B cell (primary cell): ENCODE measurements around the gene PCDH8. TPM values are rescaled to one million over a fixed set of nuclear protein-coding genes. Genes with fewer than 3 reads are reported as not detected.
"Not testable (repeated sequence)": the region's sequence is repeated elsewhere in the genome, so short reads cannot be mapped to it uniquely, and the experiment has no call there.

ENCODE experiments used
- ATAC-seq: fragments of 200-7000 bp; cut with Tn5 transposase; one replicate; pipeline ENCODE4 v1.10.0; 2021; ENCODE audit warnings: low read depth, mild to moderate bottlenecking, moderate number of reproducible peaks, moderate library complexity
- CTCF ChIA-PET: fragments of 350-600 bp; sonication (Branson Sonifier 250); formaldehyde crosslinking; loops from one replicate; lab custom pipeline; 2021; ENCODE audit warnings: antibody characterized with exemption, inconsistent platforms; lab: Charles Lee
- POLR2A ChIA-PET: fragments of 350-600 bp; sonication (Branson Sonifier 250); formaldehyde crosslinking; loops from one replicate; lab custom pipeline; 2021; ENCODE audit warnings: antibody characterized with exemption; lab: Charles Lee
- DNase-seq: peaks from one replicate; pipeline ENCODE4 v3.0.0; 2013
- H2AFZ ChIP-seq: 2 replicates; pipeline ENCODE4 v1.6.1; 2012; ENCODE audit warnings: mild to moderate bottlenecking, low read depth, low read length; ENCODE audit not compliant: insufficient read depth, poor library complexity, severe bottlenecking
- H3K27ac ChIP-seq, 2 donors: 1 replicate in 1 of 2; 2 replicates in 1 of 2; pipeline ENCODE4 v1.5.1; 2012 to 2013; ENCODE audit warnings: low read length in 2 of 2, mild to moderate bottlenecking in 2 of 2, moderate library complexity in 1 of 2
- H3K27me3 ChIP-seq, 4 experiments: fragments of 200-600 bp in 1 of 4; sonication (generic) in 1 of 4; replicated peaks in 1 of 4; 1 replicate in 2 of 4; 2 replicates in 2 of 4; pipeline versions ENCODE4 v1.6.1 to v1.7.0; 2013 to 2016; ENCODE audit warnings: low read length in 3 of 4, mild to moderate bottlenecking in 2 of 4, mixed read lengths in 1 of 4, moderate library complexity in 1 of 4; ENCODE audit not compliant: insufficient read depth in 4 of 4, control insufficient read depth in 3 of 4; ENCODE audit errors: control extremely low read depth in 1 of 4
- H3K36me3 ChIP-seq, 2 experiments: replicated peaks in 1 of 2; 1 replicate in 1 of 2; 2 replicates in 1 of 2; pipeline versions ENCODE4 v1.6.1 to v1.7.1; 2013; ENCODE audit warnings: low read length in 1 of 2; ENCODE audit not compliant: insufficient read depth in 2 of 2, control insufficient read depth in 1 of 2; ENCODE audit errors: control extremely low read depth in 1 of 2, extremely low read depth in 1 of 2
- H3K4me1 ChIP-seq, 2 donors: fragments of 200-600 bp in 1 of 2; sonication (generic) in 1 of 2; 1 replicate in 1 of 2; 2 replicates in 1 of 2; pipeline versions ENCODE4 v1.5.1 to v1.6.1; 2013 to 2017; ENCODE audit warnings: low read length in 2 of 2; ENCODE audit not compliant: control insufficient read depth in 2 of 2, insufficient read depth in 2 of 2
- H3K4me2 ChIP-seq: replicated peaks from 2 replicates; pipeline ENCODE3; 2012; ENCODE audit warnings: mild to moderate bottlenecking, low read depth, low read length; ENCODE audit not compliant: poor library complexity, severe bottlenecking
- H3K4me3 ChIP-seq, 5 experiments: fragments of 200-600 bp in 1 of 5; sonication (generic) in 1 of 5; 1 replicate in 3 of 5; 2 replicates in 2 of 5; pipeline versions ENCODE4 v1.5.1 to v1.7.0; 2011 to 2016; ENCODE audit warnings: low read length in 4 of 5, mild to moderate bottlenecking in 4 of 5, low read depth in 2 of 5, control low read depth in 1 of 5, moderate library complexity in 1 of 5; ENCODE audit not compliant: insufficient read depth in 1 of 5; ENCODE audit errors: control extremely low read depth in 1 of 5, extremely low read depth in 1 of 5
- H3K79me2 ChIP-seq: fragments of 200-600 bp; sonication (generic); one replicate; pipeline ENCODE4 v1.6.0; 2016; ENCODE audit warnings: low read length; ENCODE audit not compliant: control insufficient read depth, insufficient read depth
- H3K9ac ChIP-seq: fragments of 200-600 bp; sonication (generic); 2 replicates; pipeline ENCODE4 v1.6.1; 2017; ENCODE audit warnings: mild to moderate bottlenecking, low read length, moderate library complexity
- H3K9me3 ChIP-seq, 3 donors: one replicate each; pipeline versions ENCODE4 v1.6.1 to v1.7.1; 2013; ENCODE audit warnings: low read length in 2 of 3; ENCODE audit not compliant: control insufficient read depth in 2 of 3, insufficient read depth in 1 of 3; ENCODE audit errors: control extremely low read depth in 1 of 3
- H4K20me1 ChIP-seq: 2 replicates; pipeline ENCODE4 v1.6.0; 2012; ENCODE audit warnings: mild to moderate bottlenecking, low read length; ENCODE audit not compliant: insufficient read depth, control insufficient read depth, poor library complexity, severe bottlenecking
- H3K27ac Mint-ChIP-seq: one replicate; pipeline ENCODE4 v1.8.0; 2021; ENCODE audit warnings: mixed read lengths
- H3K27me3 Mint-ChIP-seq: one replicate; pipeline ENCODE4 v1.8.0; 2021; ENCODE audit warnings: mixed read lengths
- H3K4me1 Mint-ChIP-seq: one replicate; pipeline ENCODE4 v1.8.0; 2021; ENCODE audit warnings: mixed read lengths
- H3K4me3 Mint-ChIP-seq: one replicate; pipeline ENCODE4 v1.8.0; 2021; ENCODE audit warnings: mixed read lengths
- H3K9me3 Mint-ChIP-seq: one replicate; pipeline ENCODE4 v1.8.0; 2022; ENCODE audit warnings: mixed read lengths; ENCODE audit not compliant: insufficient read depth
- EZH2 ChIP-seq: IDR thresholded peaks from 2 replicates; pipeline ENCODE4 v1.6.1; 2012; ENCODE audit warnings: borderline replicate concordance, low read depth, mild to moderate bottlenecking, moderate library complexity, low read length; ENCODE audit not compliant: insufficient read depth, poor library complexity, severe bottlenecking
- WGBS: methylation state at CpG from one replicate; pipeline ENCODE4 v1.1.5; 2013; ENCODE audit warnings: missing lambda C conversion rate; ENCODE audit not compliant: insufficient coverage; 5-methylcytosine and 5-hydroxymethylcytosine counted together
- intact Hi-C: fragments of 100-400 bp; cut with micrococcal nuclease; formaldehyde crosslinking; loops from one replicate; pipeline ENCODE4 v1.10.0; 2022
- polyA plus RNA-seq: library from polyadenylated mRNA; depleted of rRNA; stranded (reverse); fragments of >200 nt; gene quantifications from 2 replicates; pipeline ENCODE4 v1.2.3, GENCODE V29; 2012
- total RNA-seq, 2 donors: library from RNA; stranded (reverse); fragments of 120-200 nt in 1 of 2; gene quantifications; 1 replicate in 1 of 2; 2 replicates in 1 of 2; pipeline versions ENCODE4 v1.2.3 to v1.2.4, GENCODE V29; 2013 to 2022
- TF ChIP-seq, protein P1 (sequence below): fragments of 200-600 bp; IDR thresholded peaks from one replicate; pipeline ENCODE4 v1.8.0; 2022; ENCODE audit warnings: antibody characterized with exemption, mild to moderate bottlenecking

Gene PCDH8
- total and polyA plus RNA-seq, 2 donors (not counting 1 experiment from before 2014, with no cell fraction given) = not detected

GRCh38 chr13:52830946-52831345 is 17.5 kb downstream of the PCDH8 start:
- Histone ChIP-seq H3K4me2 (no peak overlapping the region), H3K4me1 (no peaks in the 10 kb centered on the region), H3K27ac (no peak overlapping the region), H3K9ac (no peak overlapping the region), H4K20me1 (no peaks in the 10 kb centered on the region), H3K36me3 (no peaks in the 10 kb centered on the region), H2AFZ (no peak overlapping the region), H3K27me3 (peaks cover 0 to 5% (median 0%) of the 10 kb centered on the region in 4 experiments), H3K79me2 (no peaks in the 10 kb centered on the region), H3K4me3 (no peak overlapping the region), H3K9me3 (no peaks in the 10 kb centered on the region)
- CTCF ChIA-PET = no interaction called here
- Mint-ChIP-seq H3K27ac (no peak overlapping the region), H3K4me3 (no peak overlapping the region), H3K4me1 (no peaks in the 10 kb centered on the region), H3K9me3 (no peaks in the 10 kb centered on the region), H3K27me3 (peaks cover 24% of the 10 kb centered on the region)
- ATAC-seq = no peak
- no peak for TF ChIP-seq EZH2
- TF ChIP-seq, protein P1, sequence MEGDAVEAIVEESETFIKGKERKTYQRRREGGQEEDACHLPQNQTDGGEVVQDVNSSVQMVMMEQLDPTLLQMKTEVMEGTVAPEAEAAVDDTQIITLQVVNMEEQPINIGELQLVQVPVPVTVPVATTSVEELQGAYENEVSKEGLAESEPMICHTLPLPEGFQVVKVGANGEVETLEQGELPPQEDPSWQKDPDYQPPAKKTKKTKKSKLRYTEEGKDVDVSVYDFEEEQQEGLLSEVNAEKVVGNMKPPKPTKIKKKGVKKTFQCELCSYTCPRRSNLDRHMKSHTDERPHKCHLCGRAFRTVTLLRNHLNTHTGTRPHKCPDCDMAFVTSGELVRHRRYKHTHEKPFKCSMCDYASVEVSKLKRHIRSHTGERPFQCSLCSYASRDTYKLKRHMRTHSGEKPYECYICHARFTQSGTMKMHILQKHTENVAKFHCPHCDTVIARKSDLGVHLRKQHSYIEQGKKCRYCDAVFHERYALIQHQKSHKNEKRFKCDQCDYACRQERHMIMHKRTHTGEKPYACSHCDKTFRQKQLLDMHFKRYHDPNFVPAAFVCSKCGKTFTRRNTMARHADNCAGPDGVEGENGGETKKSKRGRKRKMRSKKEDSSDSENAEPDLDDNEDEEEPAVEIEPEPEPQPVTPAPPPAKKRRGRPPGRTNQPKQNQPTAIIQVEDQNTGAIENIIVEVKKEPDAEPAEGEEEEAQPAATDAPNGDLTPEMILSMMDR = no peak
- DNase-seq = no peak
- WGBS = no CpG with 5 or more reads among the region's 2 CpGs
- intact Hi-C loops = no loop called here
- POLR2A ChIA-PET = no interaction called here

- CTCF ChIA-PET = no interaction called here
- ATAC-seq = no peak
Observed at GRCh38 chr13:52827839-52828238, 20.6 kb downstream of the PCDH8 start.

GRCh38 chr13:52817886-52818285 is 30.6 kb downstream of the PCDH8 start:
- H3K4me3 ChIP-seq, H3K27me3 ChIP-seq, H3K27ac Mint-ChIP-seq, intact Hi-C loops, CTCF ChIA-PET, H3K4me2 ChIP-seq, H3K4me1 Mint-ChIP-seq, H3K4me1 ChIP-seq, H3K36me3 ChIP-seq, H3K79me2 ChIP-seq, H3K9me3 Mint-ChIP-seq, H3K4me3 Mint-ChIP-seq, H3K9ac ChIP-seq, H4K20me1 ChIP-seq, H2AFZ ChIP-seq, DNase-seq, H3K27ac ChIP-seq, POLR2A ChIA-PET, ATAC-seq: not testable (repeated sequence)
- 97% methylated on average over 11 of the region's 29 CpGs for WGBS
- H3K27me3 Mint-ChIP-seq = peaks cover 12% of the 10 kb centered on the region
- peaks cover 0 to 11% (median 0%) of the 10 kb centered on the region in 3 donors for H3K9me3 ChIP-seq

More at GRCh38 chr13:52827839-52828238, 20.6 kb downstream of the PCDH8 start:
- WGBS = 67% methylated on average over 7 of the region's 7 CpGs
- no peak overlapping the region for H3K4me3 ChIP-seq
- no peak for TF ChIP-seq EZH2
- TF ChIP-seq, protein P1 = no peak
- no peaks in the 10 kb centered on the region for H3K9me3 ChIP-seq
- no peak overlapping the region for H3K9ac ChIP-seq
- no peaks in the 10 kb centered on the region for H4K20me1 ChIP-seq
- Mint-ChIP-seq H3K27me3 (peaks cover 30% of the 10 kb centered on the region), H3K4me1 (no peaks in the 10 kb centered on the region), H3K27ac (no peak overlapping the region), H3K4me3 (no peak overlapping the region), H3K9me3 (no peaks in the 10 kb centered on the region)
- no peak overlapping the region for H3K4me2 ChIP-seq
- H3K4me1 ChIP-seq = no peaks in the 10 kb centered on the region
- intact Hi-C loops = no loop called here
- POLR2A ChIA-PET = no interaction called here
- no peak overlapping the region for H3K27ac ChIP-seq
- H3K36me3 ChIP-seq = no peaks in the 10 kb centered on the region
- no peaks in the 10 kb centered on the region for H3K27me3 ChIP-seq
- no peak overlapping the region for H2AFZ ChIP-seq
- no peak for DNase-seq
- no peaks in the 10 kb centered on the region for H3K79me2 ChIP-seq
